Astrocyte (in vitro differentiated cells and primary cell): ENCODE data around the gene OR7G1.

Source experiments
- EZH2 ChIP-seq: IDR thresholded peaks from 2 replicates; pipeline ENCODE4 v1.6.1; 2012; ENCODE audit warnings: mild to moderate bottlenecking, low read length, inconsistent platforms; ENCODE audit not compliant: insufficient read depth
- TF ChIP-seq, protein P1 (sequence below): IDR thresholded peaks from 2 replicates; pipeline ENCODE4 v1.5.1; 2011; ENCODE audit warnings: low read depth, mild to moderate bottlenecking, inconsistent platforms, low read length, moderate library complexity; ENCODE audit not compliant: insufficient read depth

DNA sequence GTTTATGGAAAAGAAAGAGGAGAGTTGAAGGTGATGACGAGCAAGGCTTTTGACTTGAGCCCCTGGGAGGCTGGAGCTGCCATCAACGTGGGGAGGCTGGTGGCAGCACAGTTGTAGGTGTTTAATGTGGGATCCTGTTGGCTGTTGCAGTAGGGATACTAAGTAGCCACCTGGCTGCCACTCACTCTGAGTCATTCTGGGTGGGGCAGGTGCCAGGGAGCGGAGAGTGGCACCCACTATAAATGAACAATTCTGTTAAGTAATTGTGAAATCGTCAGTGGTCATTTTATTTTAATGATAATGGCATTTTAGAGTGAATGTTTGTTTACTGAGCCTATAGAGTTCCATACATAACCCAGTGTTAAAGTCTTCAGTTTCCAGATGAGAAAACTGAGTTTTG, 34.4 kb upstream of the OR7G1 start:
- TF ChIP-seq EZH2: no peak
- TF ChIP-seq, protein P1, sequence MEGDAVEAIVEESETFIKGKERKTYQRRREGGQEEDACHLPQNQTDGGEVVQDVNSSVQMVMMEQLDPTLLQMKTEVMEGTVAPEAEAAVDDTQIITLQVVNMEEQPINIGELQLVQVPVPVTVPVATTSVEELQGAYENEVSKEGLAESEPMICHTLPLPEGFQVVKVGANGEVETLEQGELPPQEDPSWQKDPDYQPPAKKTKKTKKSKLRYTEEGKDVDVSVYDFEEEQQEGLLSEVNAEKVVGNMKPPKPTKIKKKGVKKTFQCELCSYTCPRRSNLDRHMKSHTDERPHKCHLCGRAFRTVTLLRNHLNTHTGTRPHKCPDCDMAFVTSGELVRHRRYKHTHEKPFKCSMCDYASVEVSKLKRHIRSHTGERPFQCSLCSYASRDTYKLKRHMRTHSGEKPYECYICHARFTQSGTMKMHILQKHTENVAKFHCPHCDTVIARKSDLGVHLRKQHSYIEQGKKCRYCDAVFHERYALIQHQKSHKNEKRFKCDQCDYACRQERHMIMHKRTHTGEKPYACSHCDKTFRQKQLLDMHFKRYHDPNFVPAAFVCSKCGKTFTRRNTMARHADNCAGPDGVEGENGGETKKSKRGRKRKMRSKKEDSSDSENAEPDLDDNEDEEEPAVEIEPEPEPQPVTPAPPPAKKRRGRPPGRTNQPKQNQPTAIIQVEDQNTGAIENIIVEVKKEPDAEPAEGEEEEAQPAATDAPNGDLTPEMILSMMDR: no peak
